ENCODE measurements around the gene MOCS2.

Gene MOCS2

DNA sequence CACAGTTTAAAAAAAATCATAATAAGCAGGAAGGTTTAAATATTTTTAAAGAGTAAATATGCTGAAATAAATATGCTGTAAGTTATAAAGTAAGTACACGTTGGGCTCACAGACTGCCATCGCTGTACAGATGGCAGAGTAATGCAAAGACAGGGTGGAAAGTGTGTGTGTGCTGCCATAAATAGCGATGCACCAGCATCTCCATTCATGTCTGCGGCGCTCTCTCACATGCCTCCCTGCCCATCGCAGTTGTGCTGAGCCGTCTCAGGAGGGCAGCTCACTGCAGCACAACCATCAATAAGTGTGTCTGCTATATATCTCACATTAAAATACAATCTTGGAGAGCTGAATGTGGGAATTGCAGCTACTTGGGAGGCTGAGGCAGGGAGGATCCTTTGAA lies 14.3 kb downstream of the MOCS2 start:
- DNase-seq (ENCODE audit: low read depth, low spot score), result no peak

DNA sequence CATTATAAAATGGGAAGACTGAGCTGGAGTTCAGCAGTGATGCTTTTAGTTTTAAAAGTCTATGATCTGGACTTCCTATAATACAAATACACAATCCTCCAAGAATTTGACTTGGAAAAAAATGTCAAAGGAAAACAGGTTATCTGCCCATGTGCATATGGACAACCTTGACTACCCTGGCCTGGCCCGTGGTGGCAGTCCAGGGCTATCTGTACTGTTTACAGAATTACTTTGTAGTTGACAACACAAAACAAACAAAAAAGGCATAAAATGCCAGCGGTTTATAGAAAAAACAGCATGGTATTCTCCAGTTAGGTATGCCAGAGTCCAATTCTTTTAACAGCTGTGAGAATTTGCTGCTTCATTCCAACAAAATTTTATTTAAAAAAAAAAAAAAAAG lies 17.3 kb downstream of the MOCS2 start:
- DNase-seq (ENCODE audit: low read depth, low spot score), result no peak

DNA sequence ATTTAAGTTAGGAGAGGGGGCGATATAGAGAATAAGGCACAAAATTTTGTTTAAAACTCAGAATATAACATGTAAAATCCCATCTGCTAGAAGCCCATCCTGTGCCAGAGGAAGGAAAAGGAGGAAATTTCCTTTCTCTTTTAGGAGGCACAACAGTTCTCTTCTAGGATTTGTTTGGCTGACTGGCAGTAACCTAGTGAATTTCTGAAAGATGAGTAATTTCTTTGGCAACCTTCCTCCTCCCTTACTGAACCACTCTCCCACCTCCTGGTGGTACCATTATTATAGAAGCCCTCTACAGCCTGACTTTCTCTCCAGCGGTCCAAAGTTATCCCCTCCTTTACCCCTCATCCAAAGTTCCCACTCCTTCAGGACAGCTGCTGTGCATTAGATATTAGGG lies 18.3 kb downstream of the MOCS2 start:
- peak; percentile 84 for DNase-seq (ENCODE audit: low read depth, low spot score)

DNA sequence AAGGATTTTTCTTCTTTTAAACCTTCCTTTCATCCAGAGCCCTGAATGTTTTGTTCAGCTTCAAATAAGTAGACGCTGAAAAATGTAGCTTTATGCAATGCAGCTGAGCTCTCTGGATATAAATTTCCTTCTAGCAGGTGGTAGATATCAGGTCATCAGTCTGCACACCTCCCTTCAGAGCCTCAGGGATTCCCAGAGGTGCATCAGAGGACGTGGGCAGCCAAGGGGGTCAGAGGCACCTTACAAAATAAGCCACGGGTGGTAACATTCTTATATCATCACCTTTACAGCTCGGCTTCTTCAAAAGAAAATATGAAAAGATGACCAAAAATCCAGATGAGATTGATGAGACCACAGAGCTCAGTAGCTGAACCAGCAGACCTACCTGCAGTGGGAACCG lies 19.3 kb downstream of the MOCS2 start:
- no peak for DNase-seq (ENCODE audit: low read depth, low spot score)

DNA sequence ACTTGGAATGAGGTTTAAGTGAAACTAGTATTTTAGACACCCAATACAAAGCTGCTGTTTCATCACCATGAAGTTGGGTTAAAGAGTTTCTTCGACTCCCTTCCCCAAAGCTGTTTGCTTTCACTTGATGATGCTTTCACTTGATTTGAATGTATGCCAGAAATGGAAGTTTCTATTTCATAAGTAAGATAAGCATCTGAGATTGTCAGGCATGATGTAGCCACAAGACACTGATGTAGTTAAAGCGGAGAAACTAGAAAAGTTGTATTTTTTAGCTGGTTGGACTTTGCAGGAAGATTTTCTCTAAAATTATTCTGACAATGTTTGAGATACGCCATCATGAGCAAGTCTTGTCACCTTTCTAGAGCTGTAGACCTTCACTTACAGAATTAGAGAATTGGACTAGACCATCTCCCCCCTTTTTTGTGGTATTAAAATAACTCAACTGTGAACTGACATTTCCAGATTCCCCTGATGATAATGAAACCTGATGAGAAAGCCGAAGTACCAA lies 20.0 kb downstream of the MOCS2 start:
- no peak for DNase-seq (ENCODE audit: low read depth, low spot score)

DNA sequence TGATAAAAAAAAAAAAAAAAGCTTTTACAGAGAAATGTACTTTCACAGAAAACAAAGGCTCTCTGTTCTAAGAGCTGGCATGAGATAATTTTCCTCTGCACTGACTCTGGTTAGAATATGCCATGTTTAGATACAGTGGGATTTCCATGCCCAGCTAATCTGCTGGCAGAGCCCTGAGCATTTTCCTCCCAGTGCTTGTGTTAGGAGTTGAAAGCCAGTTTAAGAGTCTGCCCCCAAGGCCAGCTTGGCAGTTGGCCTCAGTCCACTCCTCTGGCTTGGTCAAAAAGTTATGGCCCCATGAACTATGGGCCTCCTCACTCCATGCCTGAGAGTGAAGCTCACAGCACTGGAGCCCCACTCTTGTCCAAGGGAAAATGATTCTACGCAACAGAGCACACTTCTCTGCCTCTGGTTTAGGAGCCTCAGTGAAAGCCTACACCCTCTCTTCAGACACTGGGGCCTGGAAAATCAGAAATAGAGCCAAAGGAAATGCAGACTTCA lies 21.9 kb downstream of the MOCS2 start:
- DNase-seq (ENCODE audit: low read depth, low spot score), result peak; percentile 23

DNA sequence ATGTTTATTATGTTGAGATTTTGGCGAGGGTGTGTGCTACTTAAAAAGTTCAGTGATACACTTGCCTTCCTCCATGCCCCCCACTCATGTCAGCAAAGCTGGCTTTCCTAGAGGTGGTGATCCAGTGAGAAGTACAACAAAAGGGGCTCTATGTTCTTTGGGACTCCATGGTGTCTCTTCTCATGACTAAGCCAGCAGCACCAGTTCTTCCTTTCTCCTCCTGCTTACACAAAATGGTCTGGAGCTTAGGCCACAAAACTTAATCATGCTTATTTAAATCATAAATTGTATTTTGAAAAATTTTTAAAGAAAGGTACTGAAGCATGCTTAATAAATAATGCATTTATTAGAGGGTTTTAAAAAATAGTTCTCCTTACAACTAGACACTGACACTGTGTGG lies 22.4 kb downstream of the MOCS2 start:
- DNase-seq (ENCODE audit: low read depth, low spot score), result no peak

DNA sequence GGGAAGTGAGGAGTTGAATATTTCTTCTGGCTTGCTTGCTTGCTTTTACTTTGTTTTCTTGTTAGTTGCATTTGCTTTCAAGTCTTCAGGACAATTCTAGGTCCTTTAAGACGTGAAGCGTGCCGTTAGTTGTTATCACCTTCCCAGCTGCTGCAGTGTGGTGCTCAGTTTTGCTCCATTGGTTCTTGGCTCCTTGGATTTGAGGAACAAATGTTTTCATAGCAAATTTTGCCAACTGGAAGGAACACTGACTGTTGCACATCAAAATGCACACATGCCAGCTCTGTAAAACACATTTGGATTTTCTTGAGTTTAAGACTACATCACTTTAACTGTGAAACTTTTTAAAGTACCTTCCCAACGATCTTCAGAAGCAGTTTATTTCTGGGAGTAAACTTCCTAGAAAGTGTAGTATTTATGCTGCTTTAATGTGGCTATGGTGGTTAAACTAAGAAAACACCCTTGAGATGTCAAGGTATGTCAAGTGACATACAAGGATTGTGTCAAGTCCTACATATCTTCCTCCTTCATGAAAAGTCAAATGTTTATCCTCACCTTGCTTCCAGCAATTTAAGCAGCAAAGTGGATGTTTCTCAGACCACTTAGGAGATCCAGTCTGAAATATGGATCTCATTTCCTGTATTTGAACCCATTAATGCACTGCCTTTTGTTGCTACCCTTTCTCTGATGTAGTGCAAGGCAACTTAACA lies 24.9 kb downstream of the MOCS2 start:
- no peak for DNase-seq (ENCODE audit: low read depth, low spot score)

DNA sequence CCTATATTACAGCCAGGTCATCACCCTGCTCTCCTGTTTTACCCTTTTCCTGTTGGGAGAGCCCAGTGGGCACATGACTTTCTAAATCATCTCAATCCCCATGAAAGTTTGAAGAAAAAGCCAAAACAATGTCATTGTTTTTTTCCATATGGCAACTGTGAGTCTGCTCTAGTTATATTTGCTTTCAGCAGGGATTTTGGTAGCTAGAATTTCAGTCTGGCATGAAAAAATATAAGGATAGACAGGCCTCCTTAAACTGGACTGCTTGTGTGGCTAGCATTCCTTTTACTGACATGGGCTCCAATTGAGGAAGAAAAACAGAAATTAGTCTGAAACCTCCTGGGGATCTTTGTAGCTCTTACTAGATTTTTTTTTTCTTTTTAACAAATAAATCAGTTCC lies 25.6 kb downstream of the MOCS2 start:
- DNase-seq (ENCODE audit: low read depth, low spot score), result no peak

DNA sequence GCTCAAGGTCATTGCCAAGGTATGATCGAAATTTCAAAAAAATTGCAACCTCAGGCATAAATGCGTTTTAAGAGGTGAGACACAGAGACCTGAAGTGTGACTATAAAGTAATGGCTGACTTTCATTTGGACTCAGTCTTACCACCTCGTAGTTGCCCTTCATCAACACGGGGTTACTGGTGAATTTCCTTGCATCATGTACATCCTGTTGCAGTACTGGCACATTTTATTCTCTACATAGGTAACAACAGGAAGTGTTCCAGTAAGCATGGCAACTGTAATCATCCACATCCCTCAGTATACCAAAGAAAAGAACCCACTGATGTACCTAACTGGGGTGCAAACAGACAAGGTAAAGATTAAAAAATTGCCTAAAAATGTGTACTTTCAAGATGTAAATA lies 29.3 kb downstream of the MOCS2 start:
- DNase-seq (ENCODE audit: low read depth, low spot score), result no peak

DNA sequence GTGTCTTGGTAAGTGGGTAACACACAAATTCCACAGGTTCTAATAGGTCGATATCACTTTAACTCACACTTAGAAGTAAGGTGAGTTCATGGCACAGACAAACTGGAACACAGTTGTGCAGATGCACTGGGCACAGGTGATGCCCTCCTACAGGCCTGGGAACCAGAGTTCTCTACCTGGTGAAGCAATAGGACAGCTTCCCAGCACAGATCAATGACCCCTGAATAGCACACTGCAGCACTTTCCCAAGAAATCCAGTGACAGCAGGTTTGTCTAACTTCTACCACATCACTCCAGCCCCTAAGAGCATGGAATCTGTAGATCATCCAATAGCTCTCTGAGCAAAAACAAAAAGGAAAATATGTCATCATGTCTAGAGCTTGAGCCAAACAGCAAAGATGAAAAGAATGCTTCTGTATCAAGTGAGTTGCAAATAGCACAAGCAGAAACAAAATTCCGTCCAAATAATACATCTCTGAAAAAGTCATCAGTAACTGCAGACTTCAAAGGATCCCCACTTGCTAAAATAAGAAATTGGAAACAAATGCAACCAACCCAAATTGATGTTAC lies 33.5 kb downstream of the MOCS2 start:
- peak; percentile 7 for DNase-seq (ENCODE audit: low read depth, low spot score)

DNA sequence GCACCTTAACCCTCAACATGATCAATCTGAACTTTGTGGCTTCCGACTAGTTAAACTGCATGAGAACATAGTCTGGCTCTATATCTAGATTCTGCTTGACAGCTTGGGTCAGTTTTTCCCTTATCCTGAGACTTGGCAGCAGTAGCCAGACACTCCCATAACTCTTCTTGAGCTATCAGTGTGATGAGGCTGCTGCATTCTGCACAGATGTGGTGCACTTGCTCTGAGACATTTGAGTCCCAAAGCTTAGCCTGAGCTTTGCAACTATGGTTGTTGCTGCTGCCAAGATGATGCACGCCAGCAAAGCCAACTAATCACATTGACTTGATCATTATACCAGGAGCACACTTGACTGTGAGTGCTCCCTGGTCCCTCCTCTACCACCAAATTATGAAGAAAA lies 36.2 kb downstream of the MOCS2 start:
- no peak for DNase-seq (ENCODE audit: low read depth, low spot score)

DNA sequence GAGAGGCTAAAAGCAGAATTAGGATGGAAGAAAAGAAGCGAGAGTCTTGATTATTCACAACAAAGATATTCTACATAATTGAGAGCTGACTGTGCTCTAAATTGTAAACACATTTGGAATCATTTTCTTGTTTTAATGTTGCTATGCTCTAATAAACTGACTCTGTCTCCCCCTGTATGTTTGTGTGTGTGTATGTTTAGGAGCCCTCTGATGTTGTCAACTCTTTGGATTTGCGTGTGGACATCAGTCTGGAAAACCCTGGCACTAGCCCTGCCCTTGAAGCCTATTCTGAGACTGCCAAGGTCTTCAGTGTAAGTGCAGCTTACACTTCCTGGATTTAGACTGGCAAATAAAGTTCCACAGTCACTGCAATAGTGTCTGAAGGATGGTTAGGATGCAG lies 37.8 kb downstream of the MOCS2 start:
- no peak for DNase-seq (ENCODE audit: low read depth, low spot score)

DNA sequence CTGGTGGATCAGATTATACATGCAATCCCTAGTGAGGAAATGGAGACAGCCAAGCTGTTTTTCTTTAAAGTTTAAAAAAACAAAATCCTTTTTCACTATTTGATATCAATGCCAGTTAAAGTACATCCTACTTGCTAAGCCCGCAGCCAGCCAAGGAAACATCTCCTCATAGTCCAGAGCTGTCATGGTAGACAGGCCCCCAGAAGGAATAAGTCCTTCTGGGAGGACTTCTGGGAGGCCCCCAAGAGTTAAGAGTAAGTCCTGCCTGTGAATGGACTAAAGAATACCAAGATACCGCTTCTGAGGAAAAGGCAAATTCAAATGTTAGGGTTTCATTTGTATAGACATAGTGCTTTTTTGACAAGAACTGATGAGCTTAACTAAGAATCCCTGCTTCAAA lies 38.3 kb downstream of the MOCS2 start:
- DNase-seq (ENCODE audit: low read depth, low spot score), result no peak

DNA sequence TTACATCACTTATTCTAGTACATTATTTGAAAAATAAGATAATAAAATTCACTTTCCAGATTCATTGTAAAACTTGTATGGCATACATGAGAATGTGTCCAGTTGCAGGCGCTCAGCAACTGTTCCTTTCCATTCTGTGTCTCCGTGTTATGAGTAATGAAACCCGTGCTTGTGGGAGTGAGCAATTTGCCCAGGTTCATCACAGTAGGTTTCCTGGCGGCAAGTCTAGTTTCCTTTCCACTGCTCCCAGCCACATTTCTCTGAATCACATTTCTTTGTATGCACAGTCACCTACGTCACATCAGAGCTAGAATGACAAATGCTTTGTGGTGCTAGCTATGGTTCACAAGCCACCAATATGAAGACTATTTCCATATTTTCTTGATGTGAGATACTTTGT lies 39.9 kb downstream of the MOCS2 start:
- peak; percentile 87 for DNase-seq (ENCODE audit: low read depth, low spot score)

DNA sequence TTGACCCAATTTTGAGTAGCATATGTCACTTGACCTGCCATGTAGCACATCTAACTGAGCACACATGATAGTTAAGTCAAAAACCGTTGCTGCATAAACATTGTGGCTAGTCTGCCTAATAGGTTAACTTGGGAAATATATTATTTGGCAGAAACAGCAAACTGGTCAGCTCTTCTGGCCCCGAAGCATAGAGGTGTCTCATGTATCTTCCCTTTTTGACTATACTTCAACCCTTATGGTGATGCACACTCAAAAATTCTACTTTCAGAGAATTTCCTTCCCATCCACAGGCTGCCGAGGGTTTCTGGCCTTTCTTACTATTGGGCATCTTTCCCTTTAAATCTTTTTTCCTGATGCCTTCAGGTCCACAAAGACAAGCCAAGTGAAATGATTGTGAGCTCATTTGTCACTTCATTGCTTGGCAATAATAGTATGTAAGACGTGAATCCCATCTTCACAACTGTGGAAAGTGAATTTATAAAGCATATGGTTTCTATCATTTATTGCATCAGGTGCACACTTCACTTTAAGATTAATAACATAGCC lies 41.2 kb downstream of the MOCS2 start:
- DNase-seq (ENCODE audit: low read depth, low spot score), result no peak

DNA sequence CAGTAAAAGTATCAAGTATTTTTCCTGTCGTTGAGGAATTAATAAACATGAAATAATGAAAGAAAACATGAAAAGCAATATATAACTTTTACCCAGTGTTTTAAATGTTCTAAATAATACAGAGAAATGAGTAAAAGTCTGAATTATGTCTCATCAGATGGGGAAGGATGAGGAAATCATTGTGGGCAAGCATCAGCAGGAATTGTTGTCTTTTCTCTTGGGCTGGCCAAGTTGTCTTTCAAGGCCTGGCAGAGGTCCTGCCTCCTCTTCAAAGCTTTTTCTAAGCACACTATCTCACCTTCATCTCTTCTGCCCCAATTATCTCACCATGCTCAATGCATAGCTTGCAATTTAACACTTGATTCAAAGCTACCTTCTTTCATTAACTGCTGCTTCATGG lies 41.9 kb downstream of the MOCS2 start:
- DNase-seq (ENCODE audit: low read depth, low spot score), result no peak

DNA sequence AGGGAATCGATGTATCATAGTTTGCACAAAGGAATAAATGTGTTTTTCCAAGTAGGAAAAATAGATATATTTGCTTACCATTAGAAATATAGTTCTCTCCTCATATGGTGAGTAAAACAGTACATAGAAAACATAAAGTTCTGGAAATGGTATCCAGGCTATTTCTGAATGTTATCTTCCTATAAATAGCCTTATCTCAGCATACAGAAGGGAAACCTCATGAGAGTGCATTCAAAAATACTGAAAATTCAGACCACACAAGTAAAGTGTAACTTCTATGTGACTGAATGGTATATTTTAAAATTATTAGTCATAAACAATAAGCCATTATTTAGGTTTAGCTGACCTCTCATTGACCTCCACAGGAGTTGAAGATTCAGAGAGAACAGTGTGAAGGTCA lies 43.5 kb downstream of the MOCS2 start:
- DNase-seq (ENCODE audit: low read depth, low spot score), result no peak

DNA sequence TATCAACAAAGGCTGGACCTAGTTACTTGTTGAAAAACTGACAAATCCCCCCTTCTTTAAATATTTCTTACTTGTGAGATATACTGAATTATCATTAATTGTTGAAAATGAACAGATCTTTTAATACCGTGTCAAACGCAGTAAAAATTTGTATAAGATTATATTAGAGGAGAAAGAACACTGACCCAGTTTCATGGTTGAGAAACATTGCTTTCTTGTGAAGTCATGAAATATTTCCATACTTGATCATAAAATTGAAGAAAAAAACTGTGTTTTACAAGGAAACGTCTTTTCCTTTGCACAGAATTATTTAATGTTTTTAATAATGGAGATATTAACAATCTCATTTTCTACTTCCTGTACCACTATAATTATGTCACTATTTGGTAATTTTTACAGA lies 45.8 kb downstream of the MOCS2 start:
- DNase-seq (ENCODE audit: low read depth, low spot score), result no peak

DNA sequence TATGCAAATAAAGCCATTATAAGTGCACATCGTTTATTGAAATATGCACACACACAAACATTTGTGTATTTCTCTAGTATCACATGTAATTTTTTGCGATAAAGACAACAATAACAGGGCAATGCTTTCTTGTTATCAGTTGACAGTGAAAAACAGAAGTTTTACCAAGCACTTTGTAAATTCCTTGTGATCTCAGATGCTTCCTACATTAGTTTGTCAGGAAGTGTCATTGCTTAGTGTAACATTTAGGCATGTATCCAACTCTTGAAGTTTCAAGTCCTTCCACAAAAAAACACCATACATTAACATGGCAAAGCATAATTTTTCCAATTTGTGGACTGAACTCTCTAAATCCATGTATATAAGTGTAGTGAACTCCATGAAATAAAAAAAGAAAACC lies 46.4 kb downstream of the MOCS2 start:
- no peak for DNase-seq (ENCODE audit: low read depth, low spot score)

DNA sequence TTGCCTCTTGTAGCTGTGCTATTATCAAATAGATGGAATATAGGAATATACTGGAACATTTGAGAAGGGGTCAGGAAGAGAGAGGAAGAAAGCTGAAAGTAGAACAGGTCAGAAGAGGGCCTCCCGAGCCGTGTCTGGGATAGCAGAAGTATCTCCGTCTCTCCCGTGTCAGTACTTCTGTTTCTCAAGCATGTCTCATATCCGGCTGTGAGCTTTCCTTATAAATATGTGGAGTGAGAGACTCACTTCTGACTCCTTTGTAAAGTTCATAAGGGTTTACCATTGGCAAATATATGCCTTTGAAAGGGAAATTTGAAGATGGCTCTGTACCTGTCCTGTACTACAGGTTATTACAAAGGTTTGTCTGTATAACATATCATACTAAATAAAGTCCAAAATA lies 50.3 kb downstream of the MOCS2 start:
- no peak for DNase-seq (ENCODE audit: low read depth, low spot score)

DNA sequence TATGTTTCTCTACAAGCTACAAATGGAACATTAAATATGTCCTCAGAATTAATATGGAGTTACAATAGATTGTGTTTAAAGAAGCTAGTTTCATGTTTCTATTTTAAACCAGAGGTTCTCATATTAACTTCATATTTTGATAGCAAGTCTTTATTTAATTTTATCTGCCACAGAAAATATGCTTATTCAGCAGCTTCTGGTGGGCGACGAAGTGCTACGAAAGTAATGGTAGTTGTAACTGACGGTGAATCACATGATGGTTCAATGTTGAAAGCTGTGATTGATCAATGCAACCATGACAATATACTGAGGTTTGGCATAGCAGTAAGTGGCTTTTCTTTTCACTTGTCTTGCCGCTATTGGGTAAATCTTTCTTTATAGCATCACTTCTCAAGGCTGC lies 54.2 kb downstream of the MOCS2 start:
- no peak for DNase-seq (ENCODE audit: low read depth, low spot score)

DNA sequence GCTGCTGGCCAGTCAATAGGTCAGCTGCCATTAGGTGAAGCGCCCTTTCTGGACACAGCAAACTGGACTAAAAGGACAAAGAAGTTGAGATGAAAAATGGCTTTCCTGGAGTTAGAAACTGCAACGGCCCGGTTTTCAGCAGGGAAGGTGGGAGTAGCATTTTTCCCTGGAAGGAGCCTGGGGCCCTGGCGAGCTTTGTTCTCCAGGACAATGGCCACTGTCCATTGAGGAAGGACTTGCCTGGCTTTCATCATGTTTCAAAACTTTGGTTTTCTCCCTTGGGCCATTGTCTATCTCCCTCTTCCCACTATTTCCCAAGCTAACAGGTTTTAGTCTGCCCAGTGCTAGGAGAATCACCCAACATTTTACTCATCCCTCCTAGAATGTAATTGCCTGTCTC lies 56.2 kb downstream of the MOCS2 start:
- no peak for DNase-seq (ENCODE audit: low read depth, low spot score)

All from astrocyte of the hippocampus (primary cell).